NCI-H345 treated with DMSO at 0.1 percent for 48 hours (cell line): ENCODE data around the gene AKAP13.
"Not testable (repeated sequence)": the region's sequence is repeated elsewhere in the genome, so short reads cannot be mapped to it uniquely, and the experiment has no call there.

Experiments used
- DNase-seq: peaks from one replicate; lab custom pipeline; 2025; ENCODE audit not compliant: unreplicated experiment; lab: John Stamatoyannopoulos, UW

The AKAP13 gene

GRCh38 chr15:85380217-85380811, at the start of gene AKAP13:
Gene AKAP13, plus strand, starts transcription at chr15:85380603. Its CDS starts 105,118 bp downstream, at chr15:85485721.
- DNase-seq: peak; percentile 88

GRCh38 chr15:85330901-85331588, 49.4 kb upstream of the AKAP13 start:
- no peak for DNase-seq

- DNase-seq: no peak
Observed at GRCh38 chr15:85331655-85332285, 48.6 kb upstream of the AKAP13 start.

- DNase-seq: no peak
Observed at GRCh38 chr15:85333132-85333831, 47.1 kb upstream of the AKAP13 start.

- DNase-seq: no peak
Observed at GRCh38 chr15:85334241-85334640, 46.2 kb upstream of the AKAP13 start.

- DNase-seq: no peak
Observed at GRCh38 chr15:85335193-85335942, 45.0 kb upstream of the AKAP13 start.

- no peak for DNase-seq
Observed at GRCh38 chr15:85336880-85337279, 43.5 kb upstream of the AKAP13 start.

- DNase-seq: no peak
Observed at GRCh38 chr15:85337425-85338074, 42.9 kb upstream of the AKAP13 start.

- DNase-seq: no peak
Observed at GRCh38 chr15:85340321-85340665, 40.1 kb upstream of the AKAP13 start.

- no peak for DNase-seq
Observed at GRCh38 chr15:85340852-85341251, 39.6 kb upstream of the AKAP13 start.

- DNase-seq: not testable (repeated sequence)
Observed at GRCh38 chr15:85342163-85342562, 38.2 kb upstream of the AKAP13 start.

- not testable (repeated sequence) for DNase-seq
Observed at GRCh38 chr15:85343443-85343842, 37.0 kb upstream of the AKAP13 start.

GRCh38 chr15:85344241-85344640, 36.2 kb upstream of the AKAP13 start:
- DNase-seq: not testable (repeated sequence)

GRCh38 chr15:85344653-85345114, 35.7 kb upstream of the AKAP13 start:
- DNase-seq: not testable (repeated sequence)

- not testable (repeated sequence) for DNase-seq
Observed at GRCh38 chr15:85345196-85345918, 35.0 kb upstream of the AKAP13 start.

GRCh38 chr15:85346462-85347084, 33.8 kb upstream of the AKAP13 start:
- DNase-seq: not testable (repeated sequence)

- not testable (repeated sequence) for DNase-seq
Observed at GRCh38 chr15:85347264-85348047, 32.9 kb upstream of the AKAP13 start.

GRCh38 chr15:85348048-85348766, 32.2 kb upstream of the AKAP13 start:
- DNase-seq: not testable (repeated sequence)
